HepG2 (cell line): ENCODE results near the gene SLC15A5. TPM values are rescaled to one million over a fixed set of nuclear protein-coding genes. Genes with fewer than 3 reads are reported as not detected.

ENCODE experiments used
- ATAC-seq: fragments of 200-7000 bp; cut with Tn5 transposase; 3 replicates; pipeline ENCODE4 v1.9.1; 2020; ENCODE audit warnings: mild to moderate bottlenecking, moderate library complexity
- BruUV-seq: library from RNA; stranded (reverse); fragments of 400-500 nt; replicated peaks from 2 replicates; lab custom pipeline; 2021; lab: Mats Ljungman, UMichigan
- CTCF ChIA-PET: fragments of 300-600 bp; formaldehyde crosslinking; extraction: SDS; loops from one replicate; lab custom pipeline; 2021; ENCODE audit warnings: low total read pairs, inconsistent platforms, low intra/inter-chr PET ratio; lab: Yijun Ruan, JAX
- POLR2A ChIA-PET: fragments of 350-600 bp; sonication (Branson Sonifier 250); formaldehyde crosslinking; loops from one replicate; lab custom pipeline; 2020; ENCODE audit warnings: antibody characterized with exemption, inconsistent platforms; lab: Yijun Ruan, JAX
- DNase-seq: peaks from one replicate; pipeline ENCODE4 v3.0.0-alpha.2; 2015; ENCODE audit warnings: low spot score
- FAIRE-seq: peaks from 3 replicates; lab custom pipeline; 2011; peaks lifted over from hg19 to GRCh38; lab: Jason Lieb, UNC
- H2AFZ ChIP-seq: one replicate; pipeline ENCODE4 v1.6.1; 2011; ENCODE audit warnings: low read length, inconsistent platforms
- H3K27ac ChIP-seq: fragments of 300-600 bp; 3 replicates; pipeline ENCODE4 v1.8.0; 2011; ENCODE audit warnings: mixed run types, mild to moderate bottlenecking, mixed read lengths, low read length, inconsistent platforms; ENCODE audit not compliant: insufficient read depth; ENCODE audit errors: extremely low read length
- H3K27me3 ChIP-seq, 2 experiments: fragments of 200-600 bp in 1 of 2; 2 replicates in 1 of 2; 3 replicates in 1 of 2; pipeline versions ENCODE4 v1.6.0 to v1.8.0; 2011; ENCODE audit warnings: low read length in 2 of 2, mild to moderate bottlenecking in 2 of 2, moderate library complexity in 2 of 2, inconsistent platforms in 1 of 2; ENCODE audit not compliant: insufficient read depth in 2 of 2, control insufficient read depth in 1 of 2
- H3K36me3 ChIP-seq, 2 experiments: fragments of 200-600 bp in 1 of 2; replicated peaks in 1 of 2; 2 replicates in 1 of 2; 3 replicates in 1 of 2; pipeline versions ENCODE4 v1.5.1 to v1.8.0; 2011; ENCODE audit warnings: low read length in 2 of 2, inconsistent platforms in 1 of 2; ENCODE audit not compliant: insufficient read depth in 2 of 2, control insufficient read depth in 1 of 2
- H3K4me1 ChIP-seq: 2 replicates; pipeline ENCODE4 v1.5.1; 2012; ENCODE audit warnings: low read length, inconsistent platforms; ENCODE audit not compliant: insufficient read depth
- H3K4me2 ChIP-seq: 2 replicates; pipeline ENCODE4 v1.6.0; 2011; ENCODE audit warnings: low read depth, low read length, inconsistent platforms
- H3K4me3 ChIP-seq, 3 experiments: fragments of 200-600 bp in 1 of 3; sonication (generic), shearing (Covaris generic) in 1 of 3; replicated peaks in 1 of 3; 2 replicates each; pipeline ENCODE4 v1.5.1; 2011 to 2016; ENCODE audit warnings: low read length in 3 of 3, inconsistent platforms in 2 of 3, low read depth in 2 of 3, mild to moderate bottlenecking in 2 of 3, control low read depth in 1 of 3, mixed read lengths in 1 of 3; ENCODE audit not compliant: insufficient read depth in 1 of 3
- H3K79me2 ChIP-seq: one replicate; pipeline ENCODE4 v1.6.1; 2011; ENCODE audit warnings: low read length, inconsistent platforms; ENCODE audit not compliant: insufficient read depth
- H3K9ac ChIP-seq: 2 replicates; pipeline ENCODE4 v1.6.0; 2011; ENCODE audit warnings: mild to moderate bottlenecking, low read depth, low read length, inconsistent platforms; ENCODE audit not compliant: insufficient read depth
- H3K9me3 ChIP-seq: 2 replicates; pipeline ENCODE4 v1.5.1; 2012; ENCODE audit warnings: mild to moderate bottlenecking, low read length
- H4K20me1 ChIP-seq: 2 replicates; pipeline ENCODE4 v1.6.0; 2011; ENCODE audit warnings: inconsistent platforms, mild to moderate bottlenecking, low read length, moderate library complexity; ENCODE audit not compliant: insufficient read depth
- AHDC1 ChIP-seq: sonication (generic); formaldehyde crosslinking; IDR thresholded peaks from 2 replicates; pipeline ENCODE4 v1.5.1; 2020; ENCODE audit warnings: mild to moderate bottlenecking, missing genetic modification reagents, borderline replicate concordance
- NONO ChIP-seq, 2 experiments: fragments of 450-650 bp in 1 of 2; sonication (generic) in 1 of 2; formaldehyde crosslinking in 1 of 2; IDR thresholded peaks in 1 of 2; conservative IDR thresholded peaks in 1 of 2; 2 replicates each; pipeline versions ENCODE4 v1.6.1 to v1.8.0; 2017 to 2022; ENCODE audit warnings: mild to moderate bottlenecking in 1 of 2, missing genetic modification reagents in 1 of 2, moderate library complexity in 1 of 2
- PHF21A ChIP-seq: sonication (generic); formaldehyde crosslinking; IDR thresholded peaks from 2 replicates; pipeline ENCODE4 v1.5.0; 2020; ENCODE audit warnings: mild to moderate bottlenecking, missing genetic modification reagents
- TOPORS ChIP-seq: sonication (generic); formaldehyde crosslinking; IDR thresholded peaks from 2 replicates; pipeline ENCODE4 v1.8.0; 2023; ENCODE audit warnings: mild to moderate bottlenecking, missing genetic modification reagents
- ZNF180 ChIP-seq: sonication (generic); formaldehyde crosslinking; IDR thresholded peaks from 2 replicates; pipeline ENCODE4 v1.4.0; 2020; ENCODE audit warnings: low read depth, missing genetic modification reagents, borderline replicate concordance
- ZNF550 ChIP-seq: sonication (generic); formaldehyde crosslinking; IDR thresholded peaks from 2 replicates; pipeline ENCODE4 v1.4.0; 2020; ENCODE audit warnings: mild to moderate bottlenecking, missing genetic modification reagents, borderline replicate concordance
- in situ Hi-C: cut with HindIII; loops from 2 replicates; pipeline ENCODE4 v1.10.0; 2017; ENCODE audit warnings: low pct_unique_long_range_greater_than_20kb; ENCODE audit not compliant: extremely low pct_ligation_motif_present
- intact Hi-C: fragments of 100-400 bp; cut with micrococcal nuclease; formaldehyde crosslinking; loops from one replicate; pipeline ENCODE4 v1.10.0; 2022; ENCODE audit not compliant: unreplicated experiment
- polyA plus RNA-seq, 8 experiments: library from polyadenylated mRNA; depleted of rRNA in 3 of 8; stranded (reverse) in 7 of 8; unstranded in 1 of 8; fragments of >200 nt; fragmentation: Illumina TruSeq in 4 of 8; extraction: Trizol in 4 of 8; gene quantifications; 2 replicates each; pipeline versions ENCODE4 v1.2.1 to v1.2.3, GENCODE V29; 2011 to 2016; ENCODE audit warnings: low read depth in 4 of 8, missing spikeins in 1 of 8, mixed read lengths in 1 of 8; ENCODE audit not compliant: insufficient read depth in 1 of 8
- total RNA-seq, 5 experiments: library from RNA; depleted of rRNA; stranded (reverse); fragments of >200 nt; fragmentation: Illumina TruSeq; extraction: Trizol; gene quantifications; 2 replicates each; pipeline ENCODE4 v1.2.3, GENCODE V29; 2016; ENCODE audit warnings: low read depth in 1 of 5

The SLC15A5 gene
- total and polyA plus RNA-seq, 2 of the 13 experiments (the other 11 are each of a cell fraction or from before 2014, with no cell fraction given): not detected

GRCh38 chr12:16163901-16164300 is 113.6 kb downstream of the SLC15A5 start:
- intact Hi-C loops: no loop called here

More at GRCh38 chr12:16163901-16164300, 113.6 kb downstream of the SLC15A5 start:
- in situ Hi-C loops: no loop called here
- Histone ChIP-seq H3K9ac (no peak overlapping the region), H4K20me1 (no peaks in the 10 kb centered on the region), H3K4me1 (no peaks in the 10 kb centered on the region), H2AFZ (no peak overlapping the region), H3K4me2 (no peak overlapping the region), H3K27ac (no peak overlapping the region), H3K79me2 (no peaks in the 10 kb centered on the region), H3K9me3 (no peaks in the 10 kb centered on the region), H3K4me3 (no peak overlapping the region), H3K36me3 (no peaks in the 10 kb centered on the region), H3K27me3 (peaks cover 0 to 3% of the 10 kb centered on the region in 2 experiments; a peak in 1 of 5 replicates)
- no peak for FAIRE-seq
- DNase-seq: no peak
- no TSS peak for BruUV-seq
- CTCF ChIA-PET: interaction anchor here (1.4 to 3.2 kb wide), 2 partner anchors 196 kb away, joined by 3 to 14 read pairs; no protein-coding TSS in a partner anchor
- POLR2A ChIA-PET: no interaction called here
- TF ChIP-seq NONO (IDR thresholded peaks at IDR 0.05): no peak
- TF ChIP-seq NONO (CRISPR knock-in tag; conservative IDR thresholded peaks at IDR 0.05): no peak
- no peak for TF ChIP-seq PHF21A
- TF ChIP-seq ZNF550: no peak
- TF ChIP-seq ZNF180: no peak
- no peak for TF ChIP-seq AHDC1 (CRISPR knock-in tag)
- TF ChIP-seq TOPORS (CRISPR knock-in tag): no peak
- ATAC-seq: no peak
